Left lung (tissue), 10 donors: ENCODE measurements around the gene GPD1. TPM values are rescaled to one million over a fixed set of nuclear protein-coding genes. Genes with fewer than 3 reads are reported as not detected.
"Not testable (repeated sequence)": the region's sequence is repeated elsewhere in the genome, so short reads cannot be mapped to it uniquely, and the experiment has no call there.

ENCODE experiments used
- ATAC-seq: fragments of 200-7000 bp; cut with Tn5 transposase; one replicate; pipeline ENCODE4 v1.9.1; 2020; ENCODE audit warnings: moderate library complexity
- DNase-seq, 4 donors: peaks; one replicate each; pipeline ENCODE4 v3.0.0-alpha.2; 2013 to 2020
- H3K27ac ChIP-seq, 2 donors: fragments of 200-600 bp; sonication (generic) in 1 of 2; one replicate each; pipeline versions ENCODE4 v1.5.0 to v1.8.0; 2020 to 2021
- H3K27me3 ChIP-seq, 2 donors: fragments of 200-600 bp; sonication (generic) in 1 of 2; one replicate each; pipeline versions ENCODE4 v1.5.0 to v1.8.0; 2020 to 2021
- H3K36me3 ChIP-seq, 2 donors: fragments of 200-600 bp; sonication (generic) in 1 of 2; one replicate each; pipeline versions ENCODE4 v1.5.0 to v1.8.0; 2020 to 2021
- H3K4me1 ChIP-seq, 2 donors: fragments of 200-600 bp; one replicate each; pipeline ENCODE4 v1.8.0; 2021
- H3K4me3 ChIP-seq, 2 donors: fragments of 200-600 bp; sonication (generic) in 1 of 2; one replicate each; pipeline versions ENCODE4 v1.5.0 to v1.8.0; 2020 to 2021; ENCODE audit warnings: mild to moderate bottlenecking in 1 of 2
- H3K9me3 ChIP-seq, 2 donors: fragments of 200-600 bp; sonication (generic) in 1 of 2; one replicate each; pipeline versions ENCODE4 v1.5.0 to v1.8.0; 2020 to 2021
- intact Hi-C, 2 donors: fragments of 100-400 bp; cut with DNase I; formaldehyde crosslinking; loops; one replicate each; pipeline versions ENCODE4 v1.11.2 to v1.14.2; 2022
- polyA plus RNA-seq, 6 donors: library from polyadenylated mRNA; unstranded; fragments of 120-200 nt; gene quantifications; one replicate each; pipeline ENCODE4 v1.2.1, GENCODE V29; 2013; ENCODE audit not compliant: insufficient read length in 6 of 6
- total RNA-seq, 2 donors: library from RNA; stranded (reverse); fragmentation: NEBNext Ultra II Directional; extraction: Animal tissue kit (Norgen Biotek cat#: 25700); gene quantifications; one replicate each; pipeline ENCODE4 v1.2.1, GENCODE V29; 2021
- TF ChIP-seq, protein P1 (sequence below), 2 donors: fragments of 200-600 bp; sonication (generic) in 1 of 2; IDR thresholded peaks; one replicate each; pipeline versions ENCODE4 v1.5.0 to v1.8.0; 2021; ENCODE audit warnings: antibody characterized with exemption in 2 of 2
- donor health status: DM: no; HTN: yes; CAD: no.
- donor health status: DM: no; HTN: no; CAD: no.

Gene GPD1
- total and polyA plus RNA-seq, 8 donors = 0.54 to 8.5 (median 0.74) TPM

DNA sequence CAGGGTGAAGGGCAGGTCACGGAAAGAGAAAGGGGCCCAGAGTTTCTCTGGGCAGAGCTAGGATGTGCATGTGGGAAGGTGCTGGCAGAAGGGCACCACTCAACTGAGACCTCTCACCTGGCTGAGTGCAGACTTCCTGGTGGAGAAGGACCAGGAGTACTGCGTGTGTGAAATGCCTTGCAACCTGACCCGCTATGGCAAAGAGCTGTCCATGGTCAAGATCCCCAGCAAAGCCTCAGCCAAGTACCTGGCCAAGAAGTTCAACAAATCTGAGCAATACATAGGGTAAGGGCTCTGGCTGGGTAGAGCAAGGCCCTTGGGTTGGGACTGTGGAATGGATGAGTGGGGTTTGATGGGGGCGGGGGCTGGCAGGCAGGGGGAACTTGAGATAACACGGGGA lies 24.0 kb upstream of the GPD1 start:
- peaks cover 0 to 9% of the 10 kb centered on the region in 2 donors for H3K27me3 ChIP-seq
- no peak overlapping the region for H3K27ac ChIP-seq
- H3K4me1 ChIP-seq = peaks cover 0 to 11% of the 10 kb centered on the region in 2 donors
- H3K36me3 ChIP-seq = no peaks in the 10 kb centered on the region
- no peak for DNase-seq
- no peaks in the 10 kb centered on the region for H3K9me3 ChIP-seq
- H3K4me3 ChIP-seq = no peak overlapping the region
- TF ChIP-seq, protein P1, sequence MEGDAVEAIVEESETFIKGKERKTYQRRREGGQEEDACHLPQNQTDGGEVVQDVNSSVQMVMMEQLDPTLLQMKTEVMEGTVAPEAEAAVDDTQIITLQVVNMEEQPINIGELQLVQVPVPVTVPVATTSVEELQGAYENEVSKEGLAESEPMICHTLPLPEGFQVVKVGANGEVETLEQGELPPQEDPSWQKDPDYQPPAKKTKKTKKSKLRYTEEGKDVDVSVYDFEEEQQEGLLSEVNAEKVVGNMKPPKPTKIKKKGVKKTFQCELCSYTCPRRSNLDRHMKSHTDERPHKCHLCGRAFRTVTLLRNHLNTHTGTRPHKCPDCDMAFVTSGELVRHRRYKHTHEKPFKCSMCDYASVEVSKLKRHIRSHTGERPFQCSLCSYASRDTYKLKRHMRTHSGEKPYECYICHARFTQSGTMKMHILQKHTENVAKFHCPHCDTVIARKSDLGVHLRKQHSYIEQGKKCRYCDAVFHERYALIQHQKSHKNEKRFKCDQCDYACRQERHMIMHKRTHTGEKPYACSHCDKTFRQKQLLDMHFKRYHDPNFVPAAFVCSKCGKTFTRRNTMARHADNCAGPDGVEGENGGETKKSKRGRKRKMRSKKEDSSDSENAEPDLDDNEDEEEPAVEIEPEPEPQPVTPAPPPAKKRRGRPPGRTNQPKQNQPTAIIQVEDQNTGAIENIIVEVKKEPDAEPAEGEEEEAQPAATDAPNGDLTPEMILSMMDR (IDR thresholded peaks at IDR 0.05) = no peak
- intact Hi-C loops = no loop called here
- ATAC-seq = no peak

DNA sequence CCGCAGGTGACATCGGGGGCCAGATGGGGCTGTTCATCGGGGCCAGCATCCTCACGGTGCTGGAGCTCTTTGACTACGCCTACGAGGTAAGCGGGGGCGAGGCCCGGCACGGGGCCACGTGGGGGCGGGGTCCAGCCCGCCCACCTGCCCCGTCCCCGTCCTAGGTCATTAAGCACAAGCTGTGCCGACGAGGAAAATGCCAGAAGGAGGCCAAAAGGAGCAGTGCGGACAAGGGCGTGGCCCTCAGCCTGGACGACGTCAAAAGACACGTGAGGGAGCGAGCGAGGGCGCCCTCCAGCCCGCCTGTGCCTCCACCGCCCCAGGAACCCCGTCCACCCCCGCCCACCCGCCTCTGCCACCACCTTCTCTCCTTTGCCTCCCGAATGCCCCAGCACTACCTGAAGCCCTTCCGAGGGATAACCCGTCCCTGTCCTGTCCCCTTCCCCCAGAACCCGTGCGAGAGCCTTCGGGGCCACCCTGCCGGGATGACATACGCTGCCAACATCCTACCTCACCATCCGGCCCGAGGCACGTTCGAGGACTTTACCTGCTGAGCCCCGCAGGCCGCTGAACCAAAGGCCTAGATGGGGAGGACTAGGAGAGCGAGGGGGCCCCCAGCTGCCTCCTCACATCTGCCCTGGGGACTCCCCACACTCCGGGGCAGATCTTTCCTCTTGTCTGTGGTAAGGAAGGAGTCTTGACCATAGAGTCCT lies 22.6 kb upstream of the GPD1 start:
- ATAC-seq (no peak), DNase-seq (no peak)
- H3K4me1 ChIP-seq = peaks cover 0 to 12% of the 10 kb centered on the region in 2 donors
- H3K27me3 ChIP-seq = peaks cover 0 to 9% of the 10 kb centered on the region in 2 donors
- no peaks in the 10 kb centered on the region for H3K36me3 ChIP-seq
- H3K27ac ChIP-seq = no peak overlapping the region
- intact Hi-C loops = no loop called here
- TF ChIP-seq, protein P1 (IDR thresholded peaks at IDR 0.05) = no peak
- H3K4me3 ChIP-seq = no peak overlapping the region
- H3K9me3 ChIP-seq = no peaks in the 10 kb centered on the region

DNA sequence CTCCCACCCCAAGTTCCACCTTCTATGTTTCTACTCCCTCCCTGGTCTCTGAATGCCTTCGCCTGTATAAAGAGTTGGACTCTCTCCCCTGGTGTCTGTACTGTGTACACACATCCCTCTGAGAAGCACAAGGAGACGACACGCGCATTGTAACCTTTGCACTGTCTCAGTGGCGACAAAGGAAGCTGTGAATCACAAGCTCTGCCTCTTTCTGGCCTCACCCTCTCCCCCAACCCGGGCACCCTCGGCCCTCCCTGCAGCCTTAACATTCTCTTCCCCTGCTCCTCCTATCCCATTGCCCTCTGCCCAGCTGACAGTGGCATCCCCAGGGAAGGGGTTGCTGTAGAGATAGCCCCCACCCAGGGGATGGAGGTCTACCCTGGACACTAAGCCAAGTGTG lies 21.2 kb upstream of the GPD1 start:
- peaks cover 0 to 9% of the 10 kb centered on the region in 2 donors for H3K27me3 ChIP-seq
- DNase-seq = no peak
- TF ChIP-seq, protein P1 (IDR thresholded peaks at IDR 0.05) = no peak
- no peak overlapping the region for H3K4me3 ChIP-seq
- intact Hi-C loops = no loop called here
- no peak for ATAC-seq
- no peaks in the 10 kb centered on the region for H3K9me3 ChIP-seq
- H3K36me3 ChIP-seq = peaks cover 0 to 12% of the 10 kb centered on the region in 2 donors
- no peak overlapping the region for H3K27ac ChIP-seq
- H3K4me1 ChIP-seq = peaks cover 0 to 12% of the 10 kb centered on the region in 2 donors

DNA sequence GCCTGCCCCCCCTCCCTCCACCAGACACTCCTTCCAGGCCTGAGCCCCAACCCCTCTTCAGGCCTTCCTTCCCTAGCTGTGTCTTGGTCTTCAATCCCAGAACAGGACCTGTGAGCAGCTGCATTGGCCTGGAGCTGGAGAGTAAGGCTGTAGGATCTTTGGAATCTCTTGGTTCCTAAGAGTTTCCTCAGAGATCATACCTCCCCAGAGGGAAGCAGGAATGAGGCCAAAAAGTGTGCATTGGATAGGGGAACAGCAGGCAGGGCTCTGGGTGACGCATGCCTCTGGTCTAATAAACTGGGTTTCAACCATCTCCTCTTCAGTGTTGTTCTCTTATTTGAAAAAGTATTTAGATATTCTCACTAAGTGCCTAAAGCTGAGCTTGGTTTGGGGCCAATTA lies 20.5 kb upstream of the GPD1 start:
- DNase-seq (no peak), ATAC-seq (no peak)
- H3K27ac ChIP-seq = no peak overlapping the region
- peaks cover 0 to 14% of the 10 kb centered on the region in 2 donors for H3K36me3 ChIP-seq
- TF ChIP-seq, protein P1 (IDR thresholded peaks at IDR 0.05) = no peak
- H3K27me3 ChIP-seq = peaks cover 0 to 9% of the 10 kb centered on the region in 2 donors
- intact Hi-C loops = no loop called here
- no peaks in the 10 kb centered on the region for H3K9me3 ChIP-seq
- no peak overlapping the region for H3K4me3 ChIP-seq
- H3K4me1 ChIP-seq = peaks cover 0 to 15% of the 10 kb centered on the region in 2 donors

DNA sequence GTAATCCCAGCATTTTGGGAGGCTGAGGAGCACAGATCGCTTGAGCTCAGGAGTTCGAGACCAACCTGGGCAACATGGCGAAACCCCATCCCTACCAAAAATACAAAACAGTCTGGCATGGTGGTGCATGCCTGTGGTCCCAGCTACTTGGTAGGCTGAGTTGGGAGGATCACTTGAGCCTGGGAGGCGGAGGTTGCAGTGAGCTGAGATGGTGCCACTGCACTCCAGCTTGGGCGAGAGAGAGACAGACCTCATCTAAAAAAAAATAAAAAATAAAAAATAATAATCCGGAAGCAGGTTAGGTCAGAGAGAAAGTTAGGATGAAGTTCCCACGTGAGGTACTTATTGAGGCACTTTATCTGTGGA lies 19.4 kb upstream of the GPD1 start:
- H3K9me3 ChIP-seq, ATAC-seq, intact Hi-C loops, H3K27me3 ChIP-seq, DNase-seq: not testable (repeated sequence)
- Histone ChIP-seq H3K27ac (peak overlapping the region; percentile 93 to 95), H3K4me1 (peaks cover 0 to 22% of the 10 kb centered on the region in 2 donors), H3K36me3 (peaks cover 0 to 24% of the 10 kb centered on the region in 2 donors), H3K4me3 (peak overlapping the region; percentile 81 to 96)
